CD1c-positive myeloid dendritic cell (primary cell): ENCODE results near the gene DEXI.
A peak's percentile ranks its signal among the peaks of the same experiment; 100 is the strongest.

ENCODE experiments used
- DNase-seq: peaks from one replicate; pipeline ENCODE4 v3.0.0-alpha.2; 2016; ENCODE audit errors: extremely low spot score

Gene DEXI

DNA sequence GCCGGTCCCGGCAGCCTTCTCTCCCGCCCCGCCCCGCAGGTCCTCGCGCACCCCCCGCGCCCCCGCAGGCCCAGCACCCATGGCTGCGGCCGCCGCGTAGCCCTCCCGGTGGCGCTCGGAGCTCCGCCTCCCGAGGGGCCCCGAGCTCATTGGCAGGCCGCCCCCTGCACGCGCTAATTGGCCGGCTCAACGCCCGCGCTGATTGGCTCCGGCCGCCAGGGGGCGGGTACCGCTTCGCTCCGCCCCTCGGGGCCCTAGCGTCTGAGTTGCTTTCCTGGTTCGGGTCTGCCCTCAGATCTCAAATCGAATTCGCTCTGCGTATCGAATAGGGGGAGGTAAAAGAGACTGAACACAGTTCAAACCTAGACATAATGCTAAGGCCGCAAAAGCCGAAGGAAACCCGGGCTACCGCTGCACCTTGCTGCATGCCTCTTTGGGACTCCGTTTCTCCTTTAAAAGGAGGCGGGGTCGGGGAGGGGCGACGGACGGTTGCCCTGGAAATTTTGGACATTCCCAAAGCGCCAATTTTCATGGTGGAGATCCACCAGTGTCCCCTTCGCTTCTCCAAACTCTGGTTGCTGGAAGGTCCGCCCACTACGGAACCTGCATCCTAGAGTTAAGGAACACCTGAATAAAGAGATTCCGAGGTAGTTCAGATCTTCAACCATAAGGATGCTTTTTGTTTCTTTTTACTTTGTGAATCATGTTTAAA, at the start of gene DEXI:
Gene DEXI, minus strand, starts transcription at position 117 of the 712 bp plus-strand sequence. CDS start 463 bp downstream, outside the sequence.
- peak; percentile 97 for DNase-seq

DNA sequence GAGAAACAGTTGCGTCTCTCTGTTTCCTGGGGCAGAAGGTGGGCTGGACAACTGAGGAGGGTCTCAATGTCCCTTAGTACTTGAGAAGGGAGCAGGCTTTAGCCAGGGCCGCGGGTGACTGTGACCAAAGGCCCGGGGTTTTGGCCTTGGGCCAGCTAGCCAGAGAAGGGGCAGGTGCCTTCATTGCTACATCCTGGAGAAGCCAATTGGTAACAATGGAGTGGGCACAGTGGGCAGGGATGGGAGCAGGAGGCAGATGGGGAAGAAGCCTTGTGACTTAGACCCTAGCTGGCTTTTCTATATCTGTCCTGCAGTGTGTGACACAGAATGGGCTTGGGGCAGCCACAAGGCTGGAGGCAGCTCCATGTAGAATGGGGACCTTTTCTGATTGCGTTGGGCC, 48.1 kb upstream of the DEXI start:
- DNase-seq, result no peak

DNA sequence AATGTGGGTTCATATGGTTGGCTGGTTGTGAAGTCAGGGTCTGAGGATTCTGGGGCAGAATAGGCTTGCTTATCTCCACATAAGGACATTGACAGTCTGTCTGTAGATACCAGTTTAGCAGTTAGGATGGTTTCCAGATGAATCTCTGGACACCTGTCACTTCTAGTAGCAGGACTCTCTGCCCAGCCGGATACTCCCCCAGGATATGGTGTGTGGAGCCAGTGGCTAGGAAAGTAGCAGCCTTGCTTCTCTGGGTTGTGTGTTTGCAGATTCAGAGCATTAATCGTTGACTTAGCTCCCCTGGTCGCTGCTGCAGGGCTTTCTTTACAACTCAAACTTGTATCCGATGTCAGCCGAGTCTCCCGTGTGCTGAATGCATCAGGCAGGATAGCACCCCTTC, 47.3 kb upstream of the DEXI start:
- DNase-seq, result no peak

DNA sequence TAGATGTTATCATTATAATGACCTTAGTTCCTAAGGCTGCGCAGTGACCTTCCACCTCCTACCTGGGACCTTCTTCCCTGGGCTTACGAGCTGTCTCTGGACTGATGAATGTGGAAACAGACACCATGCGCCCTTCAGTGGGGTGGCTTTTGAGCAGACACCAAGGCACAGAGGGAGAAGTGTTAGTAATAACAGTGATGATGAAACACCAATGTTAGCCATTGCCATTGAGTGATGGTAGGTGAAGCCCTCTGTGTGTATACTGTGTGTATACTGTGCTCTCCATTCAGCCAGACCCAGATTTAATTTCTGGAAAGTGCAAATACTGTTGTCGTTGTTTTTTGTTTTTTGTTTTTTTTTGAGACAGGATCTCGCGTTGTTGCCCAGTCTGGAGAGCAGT, 46.6 kb upstream of the DEXI start:
- no peak for DNase-seq

DNA sequence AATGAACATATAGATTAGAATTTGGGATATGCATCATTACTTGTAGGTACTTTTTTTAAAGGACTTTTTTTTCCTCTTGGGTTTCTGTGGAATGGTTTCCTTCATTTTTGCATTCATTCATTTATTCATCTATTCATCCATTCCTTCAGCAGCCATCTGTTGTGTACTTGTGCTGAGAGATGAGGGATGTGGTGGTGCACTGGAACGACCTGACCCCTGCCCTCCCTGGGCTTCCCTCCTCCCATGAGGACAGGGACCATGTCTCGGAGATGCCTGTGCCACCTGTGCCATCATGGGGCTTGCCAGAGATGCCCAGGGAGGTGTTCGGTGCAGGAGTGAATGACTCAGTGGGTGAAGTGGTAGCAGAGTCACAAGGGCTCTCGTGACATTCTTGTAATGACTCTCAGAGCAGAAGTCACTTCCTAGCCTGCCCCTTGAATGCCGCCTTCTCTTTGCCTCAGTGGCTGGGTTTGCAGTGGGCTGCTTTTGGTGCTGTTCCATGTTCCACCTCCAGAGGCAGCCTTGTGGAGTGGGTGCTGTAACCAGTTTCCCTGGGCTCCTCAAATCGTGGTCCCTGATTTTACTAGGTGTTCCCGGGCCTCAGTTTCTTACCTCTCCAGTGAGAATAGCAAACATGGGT, 46.0 kb upstream of the DEXI start:
- DNase-seq, result no peak

DNA sequence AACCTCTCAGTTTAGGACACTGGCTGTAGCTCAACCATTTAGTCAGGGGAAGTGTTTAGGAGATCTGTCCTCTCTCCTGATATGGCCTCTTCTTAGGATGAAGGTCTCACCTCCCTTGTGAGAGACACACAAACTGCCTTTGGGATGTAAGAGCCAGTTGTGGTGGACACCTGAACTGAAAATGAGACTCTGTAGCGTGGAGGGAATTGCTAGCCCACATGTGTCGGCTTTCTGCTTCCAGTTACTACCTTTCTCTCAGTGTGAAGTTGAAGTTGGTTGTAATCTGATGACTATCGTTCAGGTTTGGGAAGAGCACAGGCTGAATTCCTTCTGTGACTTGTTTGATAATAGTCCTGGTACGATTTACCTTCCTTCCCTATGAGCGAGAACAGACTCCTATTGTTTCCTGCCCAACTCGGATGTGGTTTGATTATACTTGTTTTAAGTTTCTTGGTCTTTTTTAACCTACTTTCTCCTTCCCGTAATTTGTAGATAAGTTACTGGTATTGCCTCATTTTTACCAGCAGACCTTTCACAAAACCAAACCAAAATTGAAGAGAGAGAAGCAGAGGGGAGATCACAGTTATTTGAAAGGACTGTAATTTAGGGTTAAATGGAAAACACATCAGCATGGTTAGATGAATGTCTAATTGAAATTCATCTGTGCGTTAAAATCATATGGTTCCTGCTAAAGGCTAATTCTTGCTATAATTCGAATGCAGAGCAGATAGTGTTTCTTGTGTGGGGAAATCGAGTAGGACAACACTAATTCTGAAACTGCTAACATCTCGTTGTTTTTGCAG, 45.3 kb upstream of the DEXI start:
- no peak for DNase-seq

DNA sequence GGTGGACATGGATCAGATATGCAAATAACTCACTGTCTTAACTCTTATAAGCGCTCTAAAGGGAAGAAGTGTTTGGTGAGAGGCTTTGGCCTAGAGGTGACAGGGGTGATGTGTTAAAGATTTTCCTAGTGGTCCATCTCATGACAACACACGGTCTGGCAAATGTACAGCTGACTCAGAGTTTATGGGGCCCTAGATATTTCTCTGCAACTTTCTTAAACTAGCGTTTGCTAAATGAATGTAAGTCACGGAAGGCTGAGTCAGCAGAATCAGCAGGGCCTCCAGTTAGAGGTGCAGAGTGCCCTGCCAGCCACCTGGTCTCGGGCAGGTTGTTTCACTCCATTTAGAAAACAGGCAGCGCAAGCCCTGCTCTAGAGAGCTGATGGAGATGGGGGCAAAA, 42.2 kb upstream of the DEXI start:
- DNase-seq, result no peak

DNA sequence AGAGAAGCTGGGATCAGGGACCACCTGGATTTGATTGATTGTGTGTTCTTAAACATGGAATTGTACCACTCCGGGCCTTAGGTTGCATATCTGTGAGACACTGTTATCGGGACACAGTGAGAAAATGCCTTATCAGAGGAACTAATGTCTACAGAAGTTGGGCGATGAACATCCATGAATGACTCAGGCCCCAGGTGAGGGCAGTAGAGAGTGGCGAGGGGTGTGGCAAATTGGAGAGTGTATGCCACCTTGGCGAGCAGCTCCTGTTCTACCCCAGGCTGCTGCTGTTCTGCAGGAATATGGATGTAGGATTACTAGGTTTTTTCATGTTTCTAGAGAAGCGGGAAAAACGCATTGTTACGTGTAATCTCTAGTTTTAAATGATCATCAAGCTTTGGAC, 40.9 kb upstream of the DEXI start:
- DNase-seq, result no peak

DNA sequence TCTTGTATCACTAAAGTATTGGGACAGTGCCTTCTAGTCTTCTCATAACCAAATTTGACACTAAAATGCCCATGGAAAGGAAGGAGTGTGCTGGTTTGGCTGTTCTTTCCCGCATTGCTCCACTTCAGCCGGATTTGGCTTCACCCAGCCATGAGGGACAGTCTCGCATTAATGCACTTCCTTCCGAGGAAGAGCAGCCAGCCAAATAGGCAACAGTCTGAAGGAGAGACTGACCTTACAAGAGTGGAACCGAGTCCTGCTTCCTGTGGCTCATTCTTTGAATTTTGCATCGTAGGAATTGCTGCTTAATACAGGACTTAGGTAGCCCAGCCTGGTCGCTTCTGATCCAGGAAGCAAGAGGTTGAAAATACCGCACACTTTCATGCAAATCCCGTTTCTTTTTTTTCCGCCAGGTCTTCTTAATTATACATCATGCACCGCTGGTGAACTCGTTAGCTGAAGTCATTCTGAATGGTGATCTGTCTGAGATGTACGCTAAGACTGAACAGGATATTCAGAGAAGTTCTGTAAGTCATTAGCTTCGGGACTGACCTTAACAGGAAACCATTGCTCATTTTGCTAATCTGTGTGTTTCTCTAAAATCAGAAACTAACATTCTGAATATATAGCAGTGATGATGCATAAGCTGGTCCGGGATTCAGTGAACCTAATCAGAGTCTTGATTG, 40.3 kb upstream of the DEXI start:
- no peak for DNase-seq

DNA sequence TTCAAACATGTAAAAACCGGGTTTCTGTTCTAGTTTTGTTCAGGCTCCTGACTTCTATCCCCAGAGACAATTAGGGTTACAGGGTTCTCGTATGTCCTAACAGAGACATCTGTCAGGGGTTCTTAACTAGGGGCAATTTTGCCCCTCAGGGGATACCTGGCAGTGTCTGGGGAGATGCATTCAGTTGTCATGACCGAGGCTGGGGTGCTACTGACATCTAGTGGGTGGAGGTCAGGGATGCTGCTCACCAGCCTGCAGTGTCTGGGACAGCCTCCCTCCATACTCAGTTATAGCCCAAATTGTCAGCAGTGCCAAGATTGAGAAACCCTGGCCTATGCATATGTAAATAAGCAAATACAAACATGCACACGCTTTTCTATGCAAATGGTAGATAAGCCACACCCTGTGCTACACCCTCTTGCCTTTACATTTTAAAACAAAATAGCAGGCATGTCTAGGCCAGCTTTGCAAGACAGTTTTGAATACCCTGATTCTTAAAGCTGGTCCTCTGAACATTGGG, 39.5 kb upstream of the DEXI start:
- no peak for DNase-seq

DNA sequence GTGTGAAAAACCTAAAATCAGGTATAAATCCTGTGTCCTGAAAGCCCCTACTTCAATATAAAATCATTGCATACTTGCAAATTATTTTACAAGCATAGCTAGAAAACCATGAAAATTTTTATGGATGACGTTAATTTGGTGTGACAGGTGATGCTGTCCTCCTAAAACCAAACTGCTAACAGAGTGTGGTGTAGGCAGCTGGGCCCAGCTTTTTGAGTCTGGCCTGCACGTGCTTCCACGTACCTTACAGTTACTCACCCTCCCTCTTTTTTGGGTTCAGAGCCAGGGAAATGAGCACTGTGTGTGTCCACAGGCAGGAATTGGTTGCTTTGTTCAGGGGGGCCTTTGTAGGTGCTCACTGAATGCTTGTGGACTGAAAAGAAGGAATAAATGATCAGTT, 38.5 kb upstream of the DEXI start:
- DNase-seq, result no peak

DNA sequence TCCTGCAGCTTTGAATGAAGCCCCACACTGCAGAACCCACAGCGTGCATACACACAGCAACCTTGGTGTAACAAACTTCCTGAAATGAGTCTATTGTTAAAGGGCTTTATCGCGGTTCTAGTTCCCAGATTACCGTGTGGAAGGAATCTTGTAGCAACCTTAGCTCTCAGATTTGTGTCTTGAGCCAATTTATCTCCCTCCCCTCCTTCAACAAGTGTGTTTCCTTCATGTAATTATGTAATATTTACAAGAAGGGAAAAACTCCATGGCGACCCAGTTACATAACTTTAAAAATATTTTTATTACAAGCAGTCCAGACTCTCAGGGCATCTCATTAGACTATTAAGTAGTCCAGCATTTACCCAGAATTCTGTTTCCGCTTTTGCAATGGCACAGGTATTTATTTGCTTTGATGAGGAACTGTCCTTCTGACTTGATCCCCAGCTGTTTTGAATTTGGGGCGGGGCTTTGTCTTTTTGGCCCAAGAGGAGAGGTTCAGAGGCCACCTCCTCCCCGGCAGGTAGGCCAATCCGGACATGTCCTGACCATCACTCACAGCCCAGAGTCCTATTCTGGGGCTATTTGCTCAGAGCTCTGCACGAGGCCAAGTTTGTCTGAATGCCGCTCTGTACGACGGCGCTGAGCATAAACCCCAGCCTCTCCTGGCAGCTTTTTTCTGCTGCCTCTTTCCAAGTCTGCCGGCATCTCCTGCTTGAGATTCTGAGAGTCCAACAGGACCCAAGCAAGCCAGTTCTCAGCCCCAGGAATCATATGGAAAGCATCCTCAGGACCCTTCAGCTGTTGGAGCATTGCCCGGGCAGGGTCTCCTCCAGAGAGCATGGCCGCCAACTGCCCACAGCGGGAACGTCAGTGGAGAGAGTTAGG, 37.7 kb upstream of the DEXI start:
- DNase-seq, result no peak

DNA sequence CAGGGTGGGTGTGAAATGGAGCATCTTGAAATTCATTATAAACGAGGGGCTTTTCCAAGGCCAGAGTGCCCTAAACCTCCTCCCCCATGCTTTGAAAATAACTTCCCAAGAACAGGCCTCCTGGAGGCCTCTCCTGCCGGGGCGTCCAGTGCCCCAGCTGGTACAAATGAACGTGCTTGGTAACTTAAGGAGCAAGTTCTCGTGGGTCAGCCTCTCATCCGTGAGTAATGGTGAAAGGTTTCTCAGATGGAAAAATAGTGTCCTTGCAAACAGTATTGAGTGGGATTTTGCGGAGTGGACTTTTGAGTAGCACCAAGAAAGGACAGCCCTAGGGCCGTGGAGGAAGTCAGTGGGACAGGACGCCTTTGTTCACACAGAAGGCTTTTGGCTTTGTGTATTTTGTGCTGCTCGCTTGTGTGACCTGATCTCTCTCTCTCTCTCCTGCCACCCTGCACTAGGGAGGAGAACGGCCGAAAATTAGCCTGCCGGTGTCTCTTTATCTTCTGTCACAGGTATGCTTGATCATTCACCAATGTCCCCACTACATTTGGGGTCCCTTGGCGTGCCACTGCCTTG, 36.7 kb upstream of the DEXI start:
- no peak for DNase-seq

DNA sequence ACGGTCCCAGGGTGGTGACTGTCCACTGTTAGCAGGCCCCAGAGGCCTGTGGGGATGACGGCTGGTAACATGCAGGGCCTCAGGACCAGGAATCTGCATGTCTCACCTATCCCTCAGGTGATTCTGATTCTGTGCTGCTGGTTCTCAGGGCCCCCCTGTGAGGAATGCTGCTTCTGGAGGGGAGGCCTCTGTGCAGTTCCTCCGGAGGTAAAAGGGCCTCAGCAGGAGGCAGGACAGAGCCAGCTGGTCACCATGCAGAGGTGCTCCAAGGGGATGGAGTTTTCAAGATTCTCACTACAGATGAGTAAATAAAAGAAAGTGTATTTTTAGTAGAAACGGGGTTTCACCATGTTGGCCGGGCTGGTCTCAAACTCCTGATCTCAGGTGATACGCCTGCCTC, 35.9 kb upstream of the DEXI start:
- DNase-seq, result no peak

DNA sequence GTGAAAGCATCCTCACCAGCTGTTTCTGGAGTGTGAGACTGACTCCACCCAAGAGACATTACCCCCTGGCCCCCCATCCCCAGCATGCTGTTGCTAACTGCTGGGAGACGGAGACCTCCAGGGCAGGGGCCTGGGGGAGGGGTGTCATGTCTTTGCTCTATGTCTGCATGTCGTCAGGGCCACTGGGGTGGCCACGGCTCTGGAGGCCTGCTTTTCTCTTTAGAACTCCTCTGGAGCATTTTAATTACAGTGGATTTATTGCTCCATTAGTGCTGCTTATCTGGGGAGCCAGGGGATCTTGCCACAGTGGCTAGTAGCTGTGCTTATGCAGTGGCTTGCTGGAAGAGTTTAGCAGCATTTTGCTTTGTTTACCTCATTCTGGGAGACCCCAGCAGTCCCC, 34.4 kb upstream of the DEXI start:
- DNase-seq, result no peak

DNA sequence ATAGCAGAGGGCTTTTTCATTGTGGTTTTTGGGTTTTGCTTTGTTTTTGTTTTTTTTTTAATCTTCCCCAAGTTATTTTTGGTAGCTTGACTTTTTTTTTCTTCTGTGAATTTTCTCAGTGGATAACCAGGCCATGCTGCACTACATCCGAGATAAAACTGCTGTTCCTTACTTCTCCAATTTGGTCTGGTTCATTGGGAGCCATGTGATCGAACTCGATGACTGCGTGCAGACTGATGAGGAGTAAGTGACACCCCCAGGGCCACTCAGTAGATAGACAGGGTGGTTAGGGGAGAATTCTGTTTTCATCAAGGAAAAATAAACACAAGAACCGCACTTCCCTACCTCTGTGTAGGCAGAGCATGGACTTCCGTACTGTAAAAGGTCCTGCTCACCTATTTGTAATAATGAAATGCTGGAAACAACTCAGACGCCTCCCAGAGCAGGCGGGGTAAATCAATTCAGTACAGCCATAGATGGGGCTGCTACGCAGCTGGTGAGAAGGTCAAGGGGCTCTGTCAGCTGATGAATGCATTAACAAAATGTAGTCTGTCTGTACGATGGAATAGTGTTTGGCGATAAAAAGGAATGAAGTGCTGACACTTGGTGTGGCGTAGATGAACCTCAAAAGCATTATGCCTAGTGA, 30.7 kb upstream of the DEXI start:
- DNase-seq, result no peak

DNA sequence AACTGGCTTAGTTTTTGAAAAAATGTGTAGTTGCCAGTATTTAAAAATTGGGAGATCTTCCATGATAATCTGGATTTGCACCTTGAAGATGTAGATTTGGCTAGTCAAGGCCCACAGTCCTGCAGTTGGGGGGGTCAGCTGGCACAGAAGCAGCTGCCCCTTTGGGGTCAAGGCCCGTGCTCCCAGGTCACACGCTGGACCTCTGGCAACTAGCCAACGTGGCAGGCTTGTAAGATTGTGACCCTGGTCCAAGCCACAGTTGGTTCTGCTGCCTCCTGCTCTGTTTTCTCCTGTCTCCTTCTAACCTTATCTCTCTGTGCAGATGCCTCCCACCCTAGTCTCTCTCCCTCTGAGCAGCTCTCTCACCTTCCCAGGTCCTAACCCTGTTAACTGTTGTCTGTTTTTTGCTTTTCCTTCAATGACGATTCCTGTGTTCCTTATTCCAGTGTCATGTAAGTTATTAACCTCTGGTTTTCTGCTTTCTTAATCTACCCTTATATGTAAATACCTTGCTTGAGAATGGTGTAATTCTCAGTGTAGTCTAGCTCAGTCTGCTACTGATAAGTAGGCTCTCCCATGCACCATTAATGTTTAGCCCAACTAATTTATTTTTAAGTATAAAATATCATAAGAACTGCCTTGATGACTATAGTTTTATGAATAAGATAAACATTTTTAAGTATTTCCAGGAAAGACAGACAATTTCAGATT, 30.0 kb upstream of the DEXI start:
- DNase-seq, result no peak

DNA sequence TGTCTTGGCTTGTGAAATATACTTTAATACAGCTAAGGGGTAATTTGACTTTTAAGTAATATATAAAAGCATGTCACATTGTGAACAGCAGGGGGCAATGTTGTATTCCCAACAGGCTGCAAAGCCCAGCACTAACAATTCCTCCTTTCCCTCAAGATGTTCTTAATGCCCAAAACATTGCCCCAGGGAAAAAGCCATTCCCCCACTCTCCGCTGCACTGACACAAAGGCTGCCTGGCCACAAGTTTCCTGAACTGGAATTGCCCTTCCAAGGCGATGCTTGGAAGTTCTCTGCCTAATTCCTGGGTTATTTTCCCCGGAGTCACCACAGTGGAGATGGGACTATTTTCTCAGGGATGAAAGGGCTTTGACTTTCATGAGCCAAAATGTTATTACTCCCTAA, 29.3 kb upstream of the DEXI start:
- peak; percentile 73 for DNase-seq

DNA sequence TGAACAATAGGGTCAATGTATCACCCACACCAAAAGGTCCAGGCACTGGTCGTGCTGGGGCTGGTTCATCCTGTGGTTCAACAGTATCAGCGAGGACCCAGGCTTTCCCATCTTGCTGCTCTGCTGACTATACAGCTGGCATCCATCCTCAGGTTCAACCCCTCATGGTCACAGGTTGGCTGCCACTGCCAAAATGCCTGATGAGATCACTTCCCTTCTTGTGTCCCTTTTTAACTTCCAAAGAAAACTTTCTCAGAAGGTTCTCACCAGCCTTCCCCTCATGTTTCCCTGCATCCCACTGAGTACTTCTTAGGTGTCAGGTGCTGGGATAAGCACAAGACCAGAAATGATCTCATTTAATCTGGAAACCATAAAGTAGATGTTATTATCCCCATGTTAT, 27.8 kb upstream of the DEXI start:
- DNase-seq, result peak; percentile 36

DNA sequence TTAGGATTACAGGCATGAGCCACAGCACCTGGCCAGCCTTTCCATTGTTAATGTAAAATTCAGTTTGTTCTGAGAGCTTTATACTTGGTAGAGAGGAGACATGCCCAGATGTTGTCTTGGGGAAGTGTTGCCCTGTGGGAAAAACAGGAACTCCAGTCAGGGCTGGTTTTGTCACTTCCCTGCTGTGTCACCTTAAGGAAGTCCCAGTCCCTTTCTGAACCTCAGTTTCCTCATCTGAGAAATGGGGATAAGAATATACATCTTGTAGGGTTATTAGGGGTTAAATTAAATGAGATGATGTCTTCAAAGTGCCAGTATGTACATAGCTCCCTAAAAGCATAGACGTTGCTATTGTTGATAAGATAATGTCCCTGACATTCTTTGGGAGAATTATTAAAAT, 27.3 kb upstream of the DEXI start:
- DNase-seq, result peak; percentile 79
